Omental fat pad (tissue), 4 donors: Measurements from ENCODE around the gene POU4F1. TPM values are rescaled to one million over a fixed set of nuclear protein-coding genes. Genes with fewer than 3 reads are reported as not detected.

Experiments used
- ATAC-seq: fragments of 150-250 bp; one replicate; pipeline ENCODE4 v1.9.1; 2016; ENCODE audit warnings: mild to moderate bottlenecking, moderate library complexity; ENCODE audit not compliant: low FRiP score
- DNase-seq: peaks from one replicate; pipeline ENCODE4 v3.0.0-alpha.2; 2019; ENCODE audit warnings: low spot score
- CTCF ChIP-seq, 3 donors: fragments of 450-650 bp; IDR thresholded peaks; one replicate each; pipeline ENCODE4 v1.5.1; 2016 to 2017; ENCODE audit warnings: antibody characterized with exemption in 3 of 3, mild to moderate bottlenecking in 3 of 3, moderate library complexity in 2 of 3
- total RNA-seq, 4 donors: library from RNA; depleted of rRNA; stranded (reverse); fragments of >200 nt; gene quantifications; one replicate each; pipeline ENCODE4 v1.1.0, GENCODE V29; 2016

The POU4F1 gene
- total RNA-seq, 4 donors from 2014 or later: not detected

- no peak for ATAC-seq
- DNase-seq: no peak
- TF ChIP-seq CTCF (IDR thresholded peaks at IDR 0.05): no peak
Observed at GRCh38 chr13:78606471-78607408, 3.4 kb upstream of the POU4F1 start.

- DNase-seq (no peak), ATAC-seq (no peak)
- no peak for TF ChIP-seq CTCF (IDR thresholded peaks at IDR 0.05)
Observed at GRCh38 chr13:78604782-78605611, 1.6 kb upstream of the POU4F1 start.

- ATAC-seq (no peak), DNase-seq (no peak)
- TF ChIP-seq CTCF (IDR thresholded peaks at IDR 0.05): no peak
Observed at GRCh38 chr13:78602561-78603239, 652 bp downstream of the POU4F1 start.

- no peak for DNase-seq
- no peak for TF ChIP-seq CTCF (IDR thresholded peaks at IDR 0.05)
- no peak for ATAC-seq
Observed at GRCh38 chr13:78601874-78602560, 1.3 kb downstream of the POU4F1 start.

GRCh38 chr13:78601124-78601873 is 2.1 kb downstream of the POU4F1 start:
- no peak for DNase-seq
- no peak for TF ChIP-seq CTCF (IDR thresholded peaks at IDR 0.05)
- no peak for ATAC-seq
